HEK293T (cell line): Measurements from ENCODE around the gene TLN1.

Source experiments
- CTCF ChIA-PET: fragments of 350-600 bp; formaldehyde crosslinking; extraction: SDS; loops from one replicate; lab custom pipeline; 2021; ENCODE audit warnings: antibody characterized with exemption, inconsistent platforms; lab: Yijun Ruan, JAX
- POLR2A ChIA-PET: fragments of 350-600 bp; formaldehyde crosslinking; extraction: SDS; loops from one replicate; lab custom pipeline; 2020; ENCODE audit warnings: antibody characterized with exemption, inconsistent platforms; lab: Yijun Ruan, JAX
- DNase-seq: peaks from one replicate; pipeline ENCODE4 v3.0.0; 2012; ENCODE audit warnings: mixed read lengths; ENCODE audit errors: extremely low spot score
- ARNT ChIP-seq: fragments of 450-650 bp; IDR thresholded peaks from 2 replicates; pipeline ENCODE4 v1.6.1; 2017; ENCODE audit warnings: mild to moderate bottlenecking
- BHLHE40 ChIP-seq: fragments of 450-650 bp; IDR thresholded peaks from 2 replicates; pipeline ENCODE4 v1.6.1; 2016; ENCODE audit warnings: mild to moderate bottlenecking, moderate library complexity, borderline replicate concordance
- CTBP1 ChIP-seq: fragments of 450-650 bp; IDR thresholded peaks from 2 replicates; pipeline ENCODE4 v1.6.1; 2016; ENCODE audit warnings: borderline replicate concordance
- ELF4 ChIP-seq: fragments of 450-650 bp; IDR thresholded peaks from 2 replicates; pipeline ENCODE4 v1.6.1; 2017; ENCODE audit warnings: antibody characterized with exemption
- FOXA1 ChIP-seq: fragments of 450-650 bp; IDR thresholded peaks from 2 replicates; pipeline ENCODE4 v1.6.1; 2016; ENCODE audit warnings: mild to moderate bottlenecking
- FOXK2 ChIP-seq: fragments of 450-650 bp; IDR thresholded peaks from 2 replicates; pipeline ENCODE4 v1.6.1; 2016; ENCODE audit warnings: mild to moderate bottlenecking
- FOXM1 ChIP-seq: fragments of 450-650 bp; IDR thresholded peaks from 2 replicates; pipeline ENCODE4 v1.6.1; 2017; ENCODE audit warnings: mild to moderate bottlenecking, borderline replicate concordance
- HDGF ChIP-seq: fragments of 450-650 bp; IDR thresholded peaks from 2 replicates; pipeline ENCODE4 v1.6.1; 2017; ENCODE audit warnings: antibody characterized with exemption, borderline replicate concordance
- L3MBTL2 ChIP-seq: fragments of 450-650 bp; conservative IDR thresholded peaks from 2 replicates; pipeline ENCODE4 v1.6.1; 2016; ENCODE audit warnings: mild to moderate bottlenecking
- LEF1 ChIP-seq: fragments of 450-650 bp; IDR thresholded peaks from 2 replicates; pipeline ENCODE4 v1.6.1; 2017; ENCODE audit warnings: mild to moderate bottlenecking, borderline replicate concordance
- NFRKB ChIP-seq: fragments of 450-650 bp; IDR thresholded peaks from 2 replicates; pipeline ENCODE4 v1.6.1; 2016; ENCODE audit warnings: mild to moderate bottlenecking, moderate library complexity
- SP1 ChIP-seq: fragments of 450-650 bp; IDR thresholded peaks from 2 replicates; pipeline ENCODE4 v1.6.1; 2017
- SUZ12 ChIP-seq: fragments of 450-650 bp; IDR thresholded peaks from 2 replicates; pipeline ENCODE4 v1.6.1; 2016; ENCODE audit warnings: mild to moderate bottlenecking
- TARDBP ChIP-seq: fragments of 450-650 bp; IDR thresholded peaks from 2 replicates; pipeline ENCODE4 v1.6.1; 2016
- ZNF384 ChIP-seq: fragments of 450-650 bp; IDR thresholded peaks from 2 replicates; pipeline ENCODE4 v1.6.1; 2016
- TF ChIP-seq, protein P1 (sequence below): fragments of 450-650 bp; IDR thresholded peaks from 2 replicates; pipeline ENCODE4 v1.6.1; 2016

The TLN1 gene

DNA sequence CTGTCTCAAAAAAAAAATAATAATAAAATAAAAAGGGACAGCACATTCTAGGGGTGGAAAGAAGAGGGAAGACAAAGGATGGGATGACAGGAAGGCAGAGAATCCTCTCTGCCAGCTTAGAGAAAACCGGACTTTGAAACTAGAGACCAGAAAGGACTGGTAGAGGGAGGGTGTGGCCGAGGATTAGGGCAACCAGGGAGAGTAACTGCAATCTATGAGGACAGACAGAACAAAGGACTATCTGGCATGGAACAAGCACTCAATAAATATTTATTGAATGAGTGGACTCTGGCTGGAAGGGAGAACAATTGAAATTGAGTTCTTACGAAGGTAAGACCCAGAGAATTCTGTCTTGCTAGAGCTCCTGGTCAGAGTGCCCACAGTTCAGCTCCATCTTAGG, 14.6 kb upstream of the TLN1 start:
- POLR2A ChIA-PET, result interaction anchor here (0.8 to 3.3 kb wide), 2 partner anchors 14 to 29 kb away, joined by 3 to 20 read pairs; partner anchors contain the start of genes CREB3 and TLN1
- CTCF ChIA-PET, result interaction anchor here (0.7 to 1.8 kb wide), 3 partner anchors 11 to 155 kb away, joined by 3 to 5 read pairs (median 3); partner anchors contain the start of genes CREB3 and TLN1
- no peak for DNase-seq
- no peak for TF ChIP-seq ELF4
- TF ChIP-seq, protein P1, sequence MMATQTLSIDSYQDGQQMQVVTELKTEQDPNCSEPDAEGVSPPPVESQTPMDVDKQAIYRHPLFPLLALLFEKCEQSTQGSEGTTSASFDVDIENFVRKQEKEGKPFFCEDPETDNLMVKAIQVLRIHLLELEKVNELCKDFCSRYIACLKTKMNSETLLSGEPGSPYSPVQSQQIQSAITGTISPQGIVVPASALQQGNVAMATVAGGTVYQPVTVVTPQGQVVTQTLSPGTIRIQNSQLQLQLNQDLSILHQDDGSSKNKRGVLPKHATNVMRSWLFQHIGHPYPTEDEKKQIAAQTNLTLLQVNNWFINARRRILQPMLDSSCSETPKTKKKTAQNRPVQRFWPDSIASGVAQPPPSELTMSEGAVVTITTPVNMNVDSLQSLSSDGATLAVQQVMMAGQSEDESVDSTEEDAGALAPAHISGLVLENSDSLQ, result no peak
- no peak for TF ChIP-seq CTBP1
- TF ChIP-seq ARNT, result no peak
- TF ChIP-seq ZNF384, result no peak
- TF ChIP-seq SUZ12, result no peak
- no peak for TF ChIP-seq BHLHE40
- no peak for TF ChIP-seq TARDBP
- TF ChIP-seq SP1, result no peak
- TF ChIP-seq L3MBTL2, result no peak
- no peak for TF ChIP-seq NFRKB
- TF ChIP-seq LEF1, result no peak
- no peak for TF ChIP-seq FOXK2

DNA sequence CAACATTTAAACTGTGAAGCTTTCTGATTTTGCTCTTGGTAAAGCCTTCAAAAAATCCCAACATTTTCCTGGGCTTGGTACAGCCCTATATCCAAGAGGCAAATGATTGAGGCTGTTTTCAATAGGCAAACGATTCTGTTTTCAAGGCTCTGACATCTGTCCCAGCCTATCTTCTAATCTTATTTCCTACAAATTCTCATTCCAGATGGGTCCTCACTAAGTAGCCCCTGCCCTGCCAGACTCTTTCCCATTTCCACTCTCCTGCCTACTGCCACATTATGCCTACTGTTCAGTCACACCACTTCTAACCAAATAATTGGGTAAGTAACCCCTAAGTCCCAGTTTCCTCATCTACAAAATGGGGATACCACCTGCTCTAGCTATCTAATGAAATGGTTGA, 13.6 kb upstream of the TLN1 start:
- no peak for DNase-seq
- ChIA-PET POLR2A (interaction anchor here (2.8 kb wide), 1 partner anchor 13 kb away, joined by 14 read pairs; the partner anchor contains the start of genes CREB3 and TLN1), CTCF (no interaction called here)
- TF ChIP-seq FOXA1 (no peak), FOXM1 (no peak), SP1 (no peak), FOXK2 (no peak)

- ChIA-PET POLR2A (interaction anchor here (1.0 to 2.8 kb wide), 2 partner anchors 12 to 88 kb away, joined by 3 to 14 read pairs; partner anchors contain the start of genes CREB3 and TLN1), CTCF (interaction anchor here (0.5 kb wide), 1 partner anchor 47 kb away, joined by 3 read pairs; no protein-coding TSS in a partner anchor)
- no peak for DNase-seq
- TF ChIP-seq ZNF384, result no peak
- TF ChIP-seq LEF1, result no peak
- TF ChIP-seq CTBP1, result no peak
- no peak for TF ChIP-seq FOXM1
- no peak for TF ChIP-seq SUZ12
- TF ChIP-seq FOXK2, result no peak
Measured at GRCh38 chr9:35743880-35744518, 12.0 kb upstream of the TLN1 start.

- TF ChIP-seq NFRKB (no peak), L3MBTL2 (no peak), SUZ12 (no peak), HDGF (no peak), ELF4 (no peak)
- ChIA-PET CTCF (no interaction called here), POLR2A (interaction anchor here (2.8 kb wide), 1 partner anchor 11 kb away, joined by 14 read pairs; the partner anchor contains the start of genes CREB3 and TLN1)
- DNase-seq, result no peak
Measured at GRCh38 chr9:35743452-35743851, 11.5 kb upstream of the TLN1 start.

GRCh38 chr9:35741740-35742139, 9.7 kb upstream of the TLN1 start:
- ChIA-PET CTCF (no interaction called here), POLR2A (no interaction called here)
- no peak for DNase-seq
- TF ChIP-seq, protein P1, result no peak
- TF ChIP-seq FOXA1 (no peak), SP1 (no peak), CTBP1 (no peak), TARDBP (no peak), L3MBTL2 (no peak), BHLHE40 (no peak), FOXM1 (no peak), ARNT (no peak), HDGF (no peak)

- POLR2A ChIA-PET, result interaction anchor here (1.6 kb wide), 1 partner anchor 9 kb away, joined by 4 read pairs; the partner anchor contains the start of genes GBA2 and RGP1
- CTCF ChIA-PET, result no interaction called here
- DNase-seq, result no peak
- TF ChIP-seq, protein P1, result no peak
- TF ChIP-seq SUZ12, result no peak
- TF ChIP-seq NFRKB, result no peak
- no peak for TF ChIP-seq CTBP1
- TF ChIP-seq ZNF384, result no peak
- no peak for TF ChIP-seq TARDBP
- no peak for TF ChIP-seq BHLHE40
- TF ChIP-seq SP1, result no peak
- TF ChIP-seq FOXA1, result no peak
- no peak for TF ChIP-seq FOXM1
Measured at GRCh38 chr9:35740243-35740642, 8.2 kb upstream of the TLN1 start.

DNA sequence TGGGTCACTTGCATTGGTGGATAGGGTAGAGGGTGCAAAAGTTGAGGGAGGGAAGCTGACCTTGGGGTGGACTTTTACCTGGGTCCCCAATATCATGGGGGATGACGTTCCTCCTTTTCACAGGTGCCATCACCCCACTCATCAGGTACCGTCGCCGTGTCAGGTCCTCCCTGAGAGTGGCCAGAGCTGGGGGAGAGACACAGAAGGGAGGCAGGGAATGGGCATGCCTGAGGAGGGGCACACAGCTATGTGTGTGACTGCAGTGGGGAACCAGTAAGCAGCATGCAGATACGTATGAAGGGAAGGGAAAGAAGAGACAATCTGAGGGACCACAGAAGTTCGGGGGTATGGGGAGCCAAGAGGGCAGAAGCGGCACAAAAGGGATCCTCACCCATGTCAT, 6.9 kb upstream of the TLN1 start:
- no peak for DNase-seq
- ChIA-PET CTCF (no interaction called here), POLR2A (interaction anchor here (1.6 kb wide), 1 partner anchor 10 kb away, joined by 4 read pairs; the partner anchor contains the start of genes GBA2 and RGP1)
- TF ChIP-seq ZNF384, result no peak
- TF ChIP-seq, protein P1, result no peak
- no peak for TF ChIP-seq LEF1
- TF ChIP-seq FOXM1, result no peak
- TF ChIP-seq BHLHE40, result no peak
- no peak for TF ChIP-seq FOXK2
- no peak for TF ChIP-seq NFRKB
- no peak for TF ChIP-seq CTBP1
- no peak for TF ChIP-seq ARNT
- TF ChIP-seq SUZ12, result no peak
- TF ChIP-seq FOXA1, result no peak
